Uterus (tissue), 4 donors: ENCODE measurements around the gene ABAT. TPM values are rescaled to one million over a fixed set of nuclear protein-coding genes. Genes with fewer than 3 reads are reported as not detected.

ENCODE experiments used
- DNase-seq, 2 donors: peaks; one replicate each; pipeline ENCODE4 v3.0.0-alpha.2; 2019 to 2020
- H3K27ac ChIP-seq, 2 donors: fragments of 200-600 bp; sonication (generic); 1 replicate in 1 of 2; 2 replicates in 1 of 2; pipeline ENCODE4 v1.5.1; 2016 to 2018
- H3K27me3 ChIP-seq, 2 donors: fragments of 200-600 bp; sonication (generic); one replicate each; pipeline ENCODE4 v1.5.1; 2018 to 2019; ENCODE audit warnings: control low read depth in 1 of 2
- H3K36me3 ChIP-seq, 2 donors: fragments of 200-600 bp; sonication (generic); one replicate each; pipeline ENCODE4 v1.5.1; 2019; ENCODE audit warnings: control low read depth in 1 of 2
- H3K4me1 ChIP-seq, 2 donors: fragments of 200-600 bp; sonication (generic); one replicate each; pipeline ENCODE4 v1.5.1; 2018 to 2019; ENCODE audit warnings: control low read depth in 1 of 2
- H3K4me3 ChIP-seq, 2 donors: fragments of 200-600 bp; sonication (generic); 1 replicate in 1 of 2; 2 replicates in 1 of 2; pipeline ENCODE4 v1.5.1; 2018 to 2019; ENCODE audit warnings: mild to moderate bottlenecking in 1 of 2
- H3K9me3 ChIP-seq, 2 donors: fragments of 200-600 bp; sonication (generic); one replicate each; pipeline ENCODE4 v1.5.1; 2019; ENCODE audit warnings: control low read depth in 1 of 2
- CTCF ChIP-seq, 4 experiments: fragments of 200-600 bp in 2 of 4; fragments of 450-650 bp in 2 of 4; sonication (generic) in 2 of 4; IDR thresholded peaks; one replicate each; pipeline ENCODE4 v1.5.1; 2016 to 2019; ENCODE audit warnings: antibody characterized with exemption in 4 of 4, mild to moderate bottlenecking in 2 of 4, moderate library complexity in 1 of 4
- POLR2A ChIP-seq, 2 donors: fragments of 450-650 bp; IDR thresholded peaks; one replicate each; pipeline ENCODE4 v1.6.1; 2016; ENCODE audit warnings: antibody characterized with exemption in 2 of 2, mild to moderate bottlenecking in 1 of 2, moderate library complexity in 1 of 2
- intact Hi-C: fragments of 100-400 bp; cut with DNase I; formaldehyde crosslinking; loops from one replicate; pipeline ENCODE4 v1.15.1; 2023; ENCODE audit warnings: low total_unique reads
- total RNA-seq, 4 donors: library from RNA; depleted of rRNA in 3 of 4; stranded (reverse); fragments of >200 nt in 3 of 4; gene quantifications; one replicate each; pipeline versions ENCODE4 v1.1.0 to v1.2.4, GENCODE V29; 2014 to 2023
- donor health status: DM: yes; HTN: yes; CAD: no.

The ABAT gene
- total RNA-seq, 4 donors from 2014 or later = 1.0 to 11.0 (median 6.7) TPM

DNA sequence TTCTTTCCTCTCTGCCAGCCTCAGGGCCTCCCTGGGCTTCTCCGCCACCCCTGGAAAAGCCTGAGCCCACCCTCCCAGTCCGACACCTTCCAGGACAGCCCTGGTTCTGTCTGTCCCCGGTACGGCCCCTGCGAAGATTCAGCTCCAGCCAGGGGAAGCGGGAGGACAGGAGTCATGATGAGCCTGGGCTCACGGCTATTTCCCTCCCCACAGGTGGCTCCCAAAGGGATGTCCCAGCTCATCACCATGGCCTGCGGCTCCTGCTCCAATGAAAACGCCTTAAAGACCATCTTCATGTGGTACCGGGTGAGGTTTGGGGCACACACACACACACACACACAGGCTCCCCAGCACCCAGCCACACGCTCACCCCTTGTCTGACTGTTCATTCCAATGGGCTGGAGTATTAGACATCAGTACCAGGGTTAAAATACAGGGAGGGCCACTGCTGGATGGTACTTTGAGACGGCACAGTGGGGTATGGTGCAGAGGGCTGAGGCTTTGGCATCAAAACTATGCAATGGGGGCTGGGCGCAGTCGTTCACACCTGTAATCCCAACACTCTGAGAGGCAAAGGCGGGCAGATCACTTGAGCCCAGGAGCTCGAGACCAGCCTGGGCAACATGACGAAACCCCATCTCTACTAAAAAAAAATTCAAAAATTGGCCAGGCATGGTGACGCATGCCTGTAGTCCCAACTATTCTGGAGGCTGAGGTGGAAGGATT is 90.3 kb downstream of the ABAT start:
- Histone ChIP-seq H3K36me3 (no peaks in the 10 kb centered on the region), H3K27me3 (no peaks in the 10 kb centered on the region), H3K27ac (no peak overlapping the region), H3K4me3 (no peak overlapping the region), H3K9me3 (no peaks in the 10 kb centered on the region), H3K4me1 (no peaks in the 10 kb centered on the region)
- TF ChIP-seq CTCF (IDR thresholded peaks at IDR 0.05) = no peak
- TF ChIP-seq POLR2A (IDR thresholded peaks at IDR 0.05) = no peak
- intact Hi-C loops = no loop called here
- DNase-seq = no peak

- no peaks in the 10 kb centered on the region for H3K36me3 ChIP-seq
- intact Hi-C loops = no loop called here
- H3K4me1 ChIP-seq = no peaks in the 10 kb centered on the region
- no peak for TF ChIP-seq POLR2A (IDR thresholded peaks at IDR 0.05)
- TF ChIP-seq CTCF (IDR thresholded peaks at IDR 0.05) = no peak
- H3K9me3 ChIP-seq = no peaks in the 10 kb centered on the region
- H3K27ac ChIP-seq = no peak overlapping the region
- DNase-seq = no peak
- no peak overlapping the region for H3K4me3 ChIP-seq
- H3K27me3 ChIP-seq = no peaks in the 10 kb centered on the region
Measured at GRCh38 chr16:8767176-8767575, 92.8 kb downstream of the ABAT start.

DNA sequence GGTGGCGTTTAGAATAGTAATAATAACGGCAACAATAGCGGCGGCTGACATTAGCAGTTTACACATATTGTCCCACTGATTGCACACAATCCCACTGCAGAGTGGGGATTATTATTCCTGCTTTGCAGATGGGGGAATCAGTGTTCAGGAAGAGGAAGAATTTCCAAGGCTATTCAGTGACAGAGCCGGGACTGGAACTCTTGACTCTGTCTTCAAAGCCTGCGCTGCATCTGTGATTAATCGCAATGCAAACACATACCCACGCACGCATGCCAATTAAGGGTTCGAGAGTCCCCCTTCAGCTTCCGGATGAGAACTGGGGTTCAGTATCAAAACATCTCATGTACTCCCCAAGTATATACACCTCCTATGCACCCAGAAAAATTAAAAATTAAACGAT is 93.9 kb downstream of the ABAT start:
- Histone ChIP-seq H3K9me3 (no peaks in the 10 kb centered on the region), H3K27me3 (no peaks in the 10 kb centered on the region), H3K4me1 (no peaks in the 10 kb centered on the region), H3K4me3 (no peak overlapping the region), H3K27ac (no peak overlapping the region), H3K36me3 (no peaks in the 10 kb centered on the region)
- TF ChIP-seq CTCF (IDR thresholded peaks at IDR 0.05) = no peak
- no peak for TF ChIP-seq POLR2A (IDR thresholded peaks at IDR 0.05)
- no peak for DNase-seq
- intact Hi-C loops = no loop called here

DNA sequence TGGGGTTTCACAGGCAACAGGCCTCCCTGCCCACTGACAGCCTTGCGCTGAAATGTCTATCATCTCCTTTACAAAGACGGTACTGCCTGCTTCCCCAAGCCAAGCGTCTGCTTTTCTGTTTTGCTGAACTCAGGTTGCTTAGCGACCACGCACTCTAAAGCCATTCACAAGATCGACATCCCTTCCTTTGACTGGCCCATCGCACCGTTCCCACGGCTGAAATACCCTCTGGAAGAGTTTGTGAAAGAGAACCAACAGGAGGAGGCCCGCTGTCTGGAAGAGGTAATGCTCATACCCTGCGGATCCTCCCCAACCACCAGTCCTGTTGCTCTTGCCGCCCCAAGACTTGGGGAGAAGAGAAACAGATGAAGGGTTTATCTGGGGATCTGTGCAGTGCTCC is 94.3 kb downstream of the ABAT start:
- no peak for DNase-seq
- intact Hi-C loops = no loop called here
- H3K4me1 ChIP-seq = no peaks in the 10 kb centered on the region
- TF ChIP-seq CTCF (IDR thresholded peaks at IDR 0.05) = no peak
- no peak for TF ChIP-seq POLR2A (IDR thresholded peaks at IDR 0.05)
- H3K27me3 ChIP-seq = no peaks in the 10 kb centered on the region
- no peak overlapping the region for H3K27ac ChIP-seq
- H3K36me3 ChIP-seq = no peaks in the 10 kb centered on the region
- no peaks in the 10 kb centered on the region for H3K9me3 ChIP-seq
- no peak overlapping the region for H3K4me3 ChIP-seq

GRCh38 chr16:8773537-8773936 is 99.1 kb downstream of the ABAT start:
- H3K36me3 ChIP-seq = no peaks in the 10 kb centered on the region
- H3K4me1 ChIP-seq = no peaks in the 10 kb centered on the region

More at GRCh38 chr16:8773537-8773936, 99.1 kb downstream of the ABAT start:
- H3K9me3 ChIP-seq = no peaks in the 10 kb centered on the region
- H3K27ac ChIP-seq = no peak overlapping the region
- no peaks in the 10 kb centered on the region for H3K27me3 ChIP-seq
- intact Hi-C loops = no loop called here
- no peak for DNase-seq
- no peak overlapping the region for H3K4me3 ChIP-seq
- TF ChIP-seq CTCF (IDR thresholded peaks at IDR 0.05) (no peak), POLR2A (IDR thresholded peaks at IDR 0.05) (no peak)
